GM23338 (cell line): ENCODE data around the gene EPHB2.

ENCODE experiments used
- CTCF ChIP-seq, 2 experiments: fragments of 200-600 bp in 1 of 2; sonication (generic) in 1 of 2; conservative IDR thresholded peaks; 2 replicates each; pipeline versions ENCODE4 v1.5.1 to v1.6.1; 2016 to 2017; ENCODE audit warnings: antibody characterized with exemption in 2 of 2, low read depth in 2 of 2, mild to moderate bottlenecking in 2 of 2, moderate library complexity in 1 of 2
- EZH2 ChIP-seq: fragments of 200-600 bp; sonication (generic); IDR thresholded peaks from one replicate; pipeline ENCODE4 v1.8.0; 2017; ENCODE audit warnings: antibody characterized with exemption, mild to moderate bottlenecking, low read depth; ENCODE audit not compliant: unreplicated experiment
- EZH2phosphoT487 ChIP-seq: fragments of 200-600 bp; sonication (generic); IDR thresholded peaks from one replicate; pipeline ENCODE4 v1.8.1; 2018; ENCODE audit warnings: antibody characterized with exemption; ENCODE audit not compliant: unreplicated experiment
- POLR2AphosphoS5 ChIP-seq: IDR thresholded peaks from 2 replicates; pipeline ENCODE4 v1.6.1; 2016; ENCODE audit warnings: antibody characterized with exemption, low read depth
- STAT1 ChIP-seq: IDR thresholded peaks from one replicate; pipeline ENCODE4 v1.6.1; 2016; ENCODE audit warnings: antibody characterized with exemption; ENCODE audit not compliant: unreplicated experiment
- ZNF114 ChIP-seq: fragments of 250-450 bp; sonication (Bioruptor Pico); IDR thresholded peaks from 2 replicates; pipeline ENCODE4 v1.5.0; 2020; ENCODE audit warnings: mild to moderate bottlenecking, moderate library complexity
- ZNF331 ChIP-seq: fragments of 250-450 bp; sonication (Bioruptor Pico); IDR thresholded peaks from 2 replicates; pipeline ENCODE4 v1.5.0; 2020; ENCODE audit warnings: low read depth, mild to moderate bottlenecking, moderate library complexity
- TF ChIP-seq, protein P1 (sequence below): IDR thresholded peaks from one replicate; pipeline ENCODE4 v1.6.1; 2018; ENCODE audit warnings: antibody characterized with exemption; ENCODE audit not compliant: unreplicated experiment

DNA sequence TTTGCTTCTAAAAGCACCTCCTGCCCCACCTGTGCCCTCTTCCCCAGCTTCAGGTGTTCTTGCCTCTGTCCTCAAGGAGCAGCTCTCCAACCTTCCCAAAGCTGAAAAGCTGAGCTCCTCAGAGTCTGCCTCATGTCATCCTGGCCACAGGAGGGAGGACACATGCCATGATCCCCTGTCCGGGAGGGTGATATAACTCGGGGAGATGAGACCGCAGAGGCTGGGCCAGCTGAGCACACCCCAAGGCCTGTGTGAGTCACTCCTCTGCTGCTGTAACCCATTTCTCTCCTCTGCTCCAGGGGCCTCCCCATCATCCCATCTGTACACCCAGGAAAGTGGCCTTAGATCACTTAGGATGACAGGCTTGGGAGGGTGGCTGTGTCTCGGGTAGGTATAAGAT lies 49.8 kb downstream of the EPHB2 start:
- TF ChIP-seq CTCF (conservative IDR thresholded peaks at IDR 0.05; ENCODE audit: low read depth in 2 of 2) (no peak), EZH2phosphoT487 (no peak), POLR2AphosphoS5 (no peak), ZNF331 (CRISPR knock-in tag) (no peak), ZNF114 (CRISPR knock-in tag) (no peak), STAT1 (no peak), EZH2 (no peak)
- TF ChIP-seq, protein P1, sequence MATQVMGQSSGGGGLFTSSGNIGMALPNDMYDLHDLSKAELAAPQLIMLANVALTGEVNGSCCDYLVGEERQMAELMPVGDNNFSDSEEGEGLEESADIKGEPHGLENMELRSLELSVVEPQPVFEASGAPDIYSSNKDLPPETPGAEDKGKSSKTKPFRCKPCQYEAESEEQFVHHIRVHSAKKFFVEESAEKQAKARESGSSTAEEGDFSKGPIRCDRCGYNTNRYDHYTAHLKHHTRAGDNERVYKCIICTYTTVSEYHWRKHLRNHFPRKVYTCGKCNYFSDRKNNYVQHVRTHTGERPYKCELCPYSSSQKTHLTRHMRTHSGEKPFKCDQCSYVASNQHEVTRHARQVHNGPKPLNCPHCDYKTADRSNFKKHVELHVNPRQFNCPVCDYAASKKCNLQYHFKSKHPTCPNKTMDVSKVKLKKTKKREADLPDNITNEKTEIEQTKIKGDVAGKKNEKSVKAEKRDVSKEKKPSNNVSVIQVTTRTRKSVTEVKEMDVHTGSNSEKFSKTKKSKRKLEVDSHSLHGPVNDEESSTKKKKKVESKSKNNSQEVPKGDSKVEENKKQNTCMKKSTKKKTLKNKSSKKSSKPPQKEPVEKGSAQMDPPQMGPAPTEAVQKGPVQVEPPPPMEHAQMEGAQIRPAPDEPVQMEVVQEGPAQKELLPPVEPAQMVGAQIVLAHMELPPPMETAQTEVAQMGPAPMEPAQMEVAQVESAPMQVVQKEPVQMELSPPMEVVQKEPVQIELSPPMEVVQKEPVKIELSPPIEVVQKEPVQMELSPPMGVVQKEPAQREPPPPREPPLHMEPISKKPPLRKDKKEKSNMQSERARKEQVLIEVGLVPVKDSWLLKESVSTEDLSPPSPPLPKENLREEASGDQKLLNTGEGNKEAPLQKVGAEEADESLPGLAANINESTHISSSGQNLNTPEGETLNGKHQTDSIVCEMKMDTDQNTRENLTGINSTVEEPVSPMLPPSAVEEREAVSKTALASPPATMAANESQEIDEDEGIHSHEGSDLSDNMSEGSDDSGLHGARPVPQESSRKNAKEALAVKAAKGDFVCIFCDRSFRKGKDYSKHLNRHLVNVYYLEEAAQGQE, result no peak
